GM23338 (cell line): ENCODE measurements around the gene RPS15. TPM values are rescaled to one million over a fixed set of nuclear protein-coding genes. Genes with fewer than 3 reads are reported as not detected.

ENCODE experiments used
- ATAC-seq: fragments of 200-7000 bp; cut with Tn5 transposase; 3 replicates; pipeline ENCODE4 v1.9.1; 2020
- DNase-seq: peaks from one replicate; pipeline ENCODE4 v3.0.0-alpha.2; 2015; ENCODE audit warnings: low spot score
- H2AFZ ChIP-seq: fragments of 200-600 bp; sonication (generic); 2 replicates; pipeline ENCODE4 v1.8.0; 2016; ENCODE audit warnings: antibody characterized with exemption, mild to moderate bottlenecking, moderate library complexity
- H3F3A ChIP-seq: fragments of 200-600 bp; sonication (generic); replicated peaks from 2 replicates; pipeline ENCODE4 v1.8.0; 2017; ENCODE audit warnings: antibody characterized with exemption, mixed run types, low read depth
- H3K27ac ChIP-seq: fragments of 200-600 bp; sonication (generic); 2 replicates; pipeline ENCODE4 v1.6.1; 2016; ENCODE audit warnings: low read depth
- H3K27me3 ChIP-seq: fragments of 200-600 bp; sonication (generic); 2 replicates; pipeline ENCODE4 v1.8.0; 2016; ENCODE audit warnings: mild to moderate bottlenecking, mixed run types, moderate library complexity; ENCODE audit not compliant: insufficient read depth
- H3K36me3 ChIP-seq: fragments of 200-600 bp; sonication (generic); 2 replicates; pipeline ENCODE4 v1.8.0; 2016; ENCODE audit warnings: mild to moderate bottlenecking; ENCODE audit not compliant: insufficient read depth
- H3K4me1 ChIP-seq: fragments of 200-600 bp; sonication (generic); 2 replicates; pipeline ENCODE4 v1.8.0; 2016; ENCODE audit warnings: mild to moderate bottlenecking, moderate library complexity; ENCODE audit not compliant: insufficient read depth
- H3K4me2 ChIP-seq: fragments of 200-600 bp; sonication (generic); 2 replicates; pipeline ENCODE4 v1.7.1; 2017; ENCODE audit warnings: mixed run types
- H3K4me3 ChIP-seq: fragments of 200-600 bp; sonication (generic); 2 replicates; pipeline ENCODE4 v1.6.1; 2016; ENCODE audit warnings: mixed run types
- H3K79me2 ChIP-seq: fragments of 200-600 bp; sonication (generic); replicated peaks from 2 replicates; pipeline ENCODE4 v1.8.0; 2017; ENCODE audit warnings: mild to moderate bottlenecking; ENCODE audit not compliant: insufficient read depth
- H3K9me2 ChIP-seq: fragments of 200-600 bp; sonication (generic); 2 replicates; pipeline ENCODE4 v1.8.0; 2017; ENCODE audit not compliant: insufficient read depth
- H4K20me1 ChIP-seq: fragments of 200-600 bp; sonication (generic); replicated peaks from 2 replicates; pipeline ENCODE4 v1.8.0; 2017; ENCODE audit warnings: mild to moderate bottlenecking; ENCODE audit not compliant: insufficient read depth
- H3K27ac Mint-ChIP-seq: 2 replicates; pipeline ENCODE4 v1.8.0; 2020; ENCODE audit warnings: inconsistent platforms, mild to moderate bottlenecking, moderate library complexity, mixed read lengths
- H3K27me3 Mint-ChIP-seq: 3 replicates; pipeline ENCODE4 v1.8.0; 2022; ENCODE audit warnings: low read depth, mild to moderate bottlenecking, moderate library complexity, mixed read lengths, inconsistent platforms; ENCODE audit not compliant: insufficient read depth, poor library complexity
- H3K36me3 Mint-ChIP-seq: 3 replicates; pipeline ENCODE4 v1.8.0; 2021; ENCODE audit warnings: low read depth, mild to moderate bottlenecking, inconsistent platforms, moderate library complexity, mixed read lengths
- H3K4me1 Mint-ChIP-seq: 3 replicates; pipeline ENCODE4 v1.8.0; 2020; ENCODE audit warnings: mild to moderate bottlenecking, inconsistent platforms, mixed read lengths
- H3K4me3 Mint-ChIP-seq: 3 replicates; pipeline ENCODE4 v1.8.0; 2021; ENCODE audit warnings: moderate library complexity, mild to moderate bottlenecking, inconsistent platforms, mixed read lengths
- H3K9me3 Mint-ChIP-seq: 3 replicates; pipeline ENCODE4 v1.8.0; 2020; ENCODE audit warnings: moderate library complexity, mild to moderate bottlenecking, inconsistent platforms, mixed read lengths
- EZH2 ChIP-seq: fragments of 200-600 bp; sonication (generic); IDR thresholded peaks from one replicate; pipeline ENCODE4 v1.8.0; 2017; ENCODE audit warnings: antibody characterized with exemption, mild to moderate bottlenecking, low read depth; ENCODE audit not compliant: unreplicated experiment
- EZH2phosphoT487 ChIP-seq: fragments of 200-600 bp; sonication (generic); IDR thresholded peaks from one replicate; pipeline ENCODE4 v1.8.1; 2018; ENCODE audit warnings: antibody characterized with exemption; ENCODE audit not compliant: unreplicated experiment
- JUNB ChIP-seq: IDR thresholded peaks from one replicate; pipeline ENCODE4 v1.6.1; 2016; ENCODE audit warnings: antibody characterized with exemption; ENCODE audit not compliant: unreplicated experiment
- NANOG ChIP-seq: IDR thresholded peaks from 2 replicates; pipeline ENCODE4 v1.6.1; 2016; ENCODE audit warnings: antibody characterized with exemption, borderline replicate concordance
- POLR2AphosphoS5 ChIP-seq: IDR thresholded peaks from 2 replicates; pipeline ENCODE4 v1.6.1; 2016; ENCODE audit warnings: antibody characterized with exemption, low read depth
- STAT1 ChIP-seq: IDR thresholded peaks from one replicate; pipeline ENCODE4 v1.6.1; 2016; ENCODE audit warnings: antibody characterized with exemption; ENCODE audit not compliant: unreplicated experiment
- ZNF114 ChIP-seq: fragments of 250-450 bp; sonication (Bioruptor Pico); IDR thresholded peaks from 2 replicates; pipeline ENCODE4 v1.5.0; 2020; ENCODE audit warnings: mild to moderate bottlenecking, moderate library complexity
- ZNF331 ChIP-seq: fragments of 250-450 bp; sonication (Bioruptor Pico); IDR thresholded peaks from 2 replicates; pipeline ENCODE4 v1.5.0; 2020; ENCODE audit warnings: low read depth, mild to moderate bottlenecking, moderate library complexity
- polyA plus RNA-seq: library from polyadenylated mRNA; unstranded; fragments of >200 nt; fragmentation: Nextera tagmentation; extraction: Ambion mirVana; gene quantifications from 2 replicates; pipeline ENCODE4 v1.2.1, GENCODE V29; 2016
- total RNA-seq: library from RNA; depleted of rRNA; stranded (reverse); fragments of >200 nt; shearing (Covaris generic); gene quantifications from 2 replicates; pipeline ENCODE4 v1.2.3, GENCODE V29; 2014
- TF ChIP-seq, protein P1 (sequence below), 2 experiments: fragments of 200-600 bp in 1 of 2; sonication (generic) in 1 of 2; conservative IDR thresholded peaks; 2 replicates each; pipeline versions ENCODE4 v1.5.1 to v1.6.1; 2016 to 2017; ENCODE audit warnings: antibody characterized with exemption in 2 of 2, low read depth in 2 of 2, mild to moderate bottlenecking in 2 of 2, moderate library complexity in 1 of 2
- TF ChIP-seq, protein P2 (sequence below): IDR thresholded peaks from 2 replicates; pipeline ENCODE4 v1.6.1; 2016; ENCODE audit warnings: antibody characterized with exemption
- TF ChIP-seq, protein P3 (sequence below): fragments of 250-450 bp; sonication (Bioruptor Pico); IDR thresholded peaks from 2 replicates; pipeline ENCODE4 v1.5.0; 2020; ENCODE audit warnings: mild to moderate bottlenecking, moderate library complexity

RPS15 gene
- total and polyA plus RNA-seq, 2 experiments from 2014 or later = 2,953 to 3,861 TPM

DNA sequence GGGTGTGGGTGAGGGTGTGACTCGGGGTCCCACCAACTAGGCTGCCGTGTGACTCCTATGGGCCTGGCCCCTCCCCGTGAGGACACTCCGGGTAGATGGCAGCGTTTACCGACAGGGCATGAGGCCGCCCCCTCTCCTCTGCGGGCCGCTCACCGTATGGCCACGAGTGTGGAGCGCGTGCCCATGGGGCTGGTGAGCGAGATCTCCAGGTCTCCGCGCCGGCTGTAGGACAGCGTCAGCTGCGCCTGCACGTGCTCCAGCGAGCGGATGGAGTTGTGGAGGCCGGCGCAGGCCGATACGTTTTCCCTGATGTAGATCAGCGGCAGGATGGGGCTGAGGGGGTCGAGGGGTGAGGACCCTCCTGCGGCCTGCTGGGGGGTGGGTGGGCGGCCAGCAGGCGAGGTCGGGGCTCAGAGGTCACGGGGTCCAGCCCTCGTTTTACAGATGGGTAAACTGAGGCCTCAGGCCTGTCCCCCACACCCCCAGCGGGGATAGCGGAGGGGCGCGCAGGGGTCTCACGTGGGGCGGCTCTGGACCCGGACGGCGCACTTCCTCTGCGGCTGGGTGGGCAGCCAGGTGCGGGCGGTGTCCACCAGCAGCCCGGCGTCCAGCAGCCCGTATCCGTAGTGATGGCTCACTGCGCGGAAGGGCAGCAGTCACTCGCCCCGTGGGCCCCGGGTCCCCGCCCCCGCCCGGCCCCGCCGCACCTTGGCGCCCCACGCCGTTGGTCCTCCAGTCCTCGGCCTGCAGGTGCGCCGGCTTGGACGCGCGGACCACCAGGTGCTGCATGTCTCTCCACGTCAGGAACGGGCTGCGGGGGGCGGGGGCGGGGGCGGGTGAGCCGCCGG is 45.2 kb downstream of the RPS15 start:
- Histone ChIP-seq H3K27ac (no peak overlapping the region), H3K79me2 (peaks cover 2% of the 10 kb centered on the region), H3K4me2 (no peak overlapping the region), H3K36me3 (no peaks in the 10 kb centered on the region), H3F3A (0 out of 2 replicates have a peak, but pooled peaks cover 5% of the 10 kb centered on the region), H3K27me3 (no peaks in the 10 kb centered on the region), H3K4me1 (peaks cover under 1% of the 10 kb centered on the region; the same call in 1 of the 2 replicates), H2AFZ (no peak overlapping the region), H3K9me2 (no peaks in the 10 kb centered on the region), H4K20me1 (no peaks in the 10 kb centered on the region; the same call in 1 of the 2 replicates), H3K4me3 (no peak overlapping the region)
- Mint-ChIP-seq H3K9me3 (no peaks in the 10 kb centered on the region; the same call in 2 of the 3 replicates), H3K4me1 (no peaks in the 10 kb centered on the region; the same call in 1 of the 3 replicates), H3K4me3 (no peak overlapping the region), H3K27me3 (peaks cover 7% of the 10 kb centered on the region), H3K36me3 (no peaks in the 10 kb centered on the region; the same call in 1 of the 3 replicates), H3K27ac (no peak overlapping the region)
- ATAC-seq (no peak), DNase-seq (no peak)
- TF ChIP-seq NANOG (no peak), EZH2phosphoT487 (no peak), ZNF114 (CRISPR knock-in tag) (no peak), ZNF331 (CRISPR knock-in tag) (no peak), POLR2AphosphoS5 (no peak), STAT1 (no peak)
- TF ChIP-seq, protein P1, sequence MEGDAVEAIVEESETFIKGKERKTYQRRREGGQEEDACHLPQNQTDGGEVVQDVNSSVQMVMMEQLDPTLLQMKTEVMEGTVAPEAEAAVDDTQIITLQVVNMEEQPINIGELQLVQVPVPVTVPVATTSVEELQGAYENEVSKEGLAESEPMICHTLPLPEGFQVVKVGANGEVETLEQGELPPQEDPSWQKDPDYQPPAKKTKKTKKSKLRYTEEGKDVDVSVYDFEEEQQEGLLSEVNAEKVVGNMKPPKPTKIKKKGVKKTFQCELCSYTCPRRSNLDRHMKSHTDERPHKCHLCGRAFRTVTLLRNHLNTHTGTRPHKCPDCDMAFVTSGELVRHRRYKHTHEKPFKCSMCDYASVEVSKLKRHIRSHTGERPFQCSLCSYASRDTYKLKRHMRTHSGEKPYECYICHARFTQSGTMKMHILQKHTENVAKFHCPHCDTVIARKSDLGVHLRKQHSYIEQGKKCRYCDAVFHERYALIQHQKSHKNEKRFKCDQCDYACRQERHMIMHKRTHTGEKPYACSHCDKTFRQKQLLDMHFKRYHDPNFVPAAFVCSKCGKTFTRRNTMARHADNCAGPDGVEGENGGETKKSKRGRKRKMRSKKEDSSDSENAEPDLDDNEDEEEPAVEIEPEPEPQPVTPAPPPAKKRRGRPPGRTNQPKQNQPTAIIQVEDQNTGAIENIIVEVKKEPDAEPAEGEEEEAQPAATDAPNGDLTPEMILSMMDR (conservative IDR thresholded peaks at IDR 0.05; ENCODE audit: low read depth in 2 of 2) = no peak

DNA sequence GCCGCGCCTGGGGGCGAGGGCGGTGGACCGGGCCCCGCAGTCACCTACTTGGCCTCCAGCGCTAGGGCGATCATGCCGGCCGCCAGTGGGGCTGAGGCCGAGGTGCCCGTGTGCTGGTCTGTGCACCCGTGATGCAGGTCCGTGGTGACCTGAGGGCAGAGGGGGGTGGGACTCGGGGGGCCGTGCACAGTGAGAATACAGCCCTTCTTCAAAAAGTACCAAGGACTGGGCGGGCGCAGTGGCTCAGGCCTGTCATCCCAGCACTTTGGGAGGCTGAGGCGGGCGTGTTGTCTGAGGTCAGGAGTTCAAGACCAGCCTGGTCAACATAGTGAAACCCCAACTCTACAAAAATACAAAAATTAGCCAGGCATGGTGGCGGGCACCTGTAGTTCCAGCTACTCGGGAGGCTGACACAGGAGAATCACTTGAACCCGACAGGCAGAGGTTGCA is 45.8 kb downstream of the RPS15 start:
- Histone ChIP-seq H3K36me3 (no peaks in the 10 kb centered on the region), H3K79me2 (no peaks in the 10 kb centered on the region), H4K20me1 (no peaks in the 10 kb centered on the region), H3K9me2 (no peaks in the 10 kb centered on the region), H3K4me2 (no peak overlapping the region), H3K4me1 (no peaks in the 10 kb centered on the region), H3K27ac (no peak overlapping the region), H2AFZ (no peak overlapping the region), H3K4me3 (no peak overlapping the region), H3K27me3 (no peaks in the 10 kb centered on the region), H3F3A (0 out of 2 replicates have a peak, but pooled peaks cover 5% of the 10 kb centered on the region)
- Mint-ChIP-seq H3K27me3 (peaks cover 8% of the 10 kb centered on the region), H3K4me3 (no peak overlapping the region), H3K36me3 (no peaks in the 10 kb centered on the region; the same call in 1 of the 3 replicates), H3K27ac (no peak overlapping the region), H3K9me3 (no peaks in the 10 kb centered on the region; the same call in 2 of the 3 replicates), H3K4me1 (no peaks in the 10 kb centered on the region; the same call in 2 of the 3 replicates)
- no peak for DNase-seq
- ATAC-seq = no peak
- TF ChIP-seq ZNF331 (CRISPR knock-in tag) (no peak), ZNF114 (CRISPR knock-in tag) (no peak), NANOG (no peak), JUNB (no peak), EZH2 (no peak)
- TF ChIP-seq, protein P2, sequence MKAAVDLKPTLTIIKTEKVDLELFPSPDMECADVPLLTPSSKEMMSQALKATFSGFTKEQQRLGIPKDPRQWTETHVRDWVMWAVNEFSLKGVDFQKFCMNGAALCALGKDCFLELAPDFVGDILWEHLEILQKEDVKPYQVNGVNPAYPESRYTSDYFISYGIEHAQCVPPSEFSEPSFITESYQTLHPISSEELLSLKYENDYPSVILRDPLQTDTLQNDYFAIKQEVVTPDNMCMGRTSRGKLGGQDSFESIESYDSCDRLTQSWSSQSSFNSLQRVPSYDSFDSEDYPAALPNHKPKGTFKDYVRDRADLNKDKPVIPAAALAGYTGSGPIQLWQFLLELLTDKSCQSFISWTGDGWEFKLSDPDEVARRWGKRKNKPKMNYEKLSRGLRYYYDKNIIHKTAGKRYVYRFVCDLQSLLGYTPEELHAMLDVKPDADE = no peak
- TF ChIP-seq, protein P3, sequence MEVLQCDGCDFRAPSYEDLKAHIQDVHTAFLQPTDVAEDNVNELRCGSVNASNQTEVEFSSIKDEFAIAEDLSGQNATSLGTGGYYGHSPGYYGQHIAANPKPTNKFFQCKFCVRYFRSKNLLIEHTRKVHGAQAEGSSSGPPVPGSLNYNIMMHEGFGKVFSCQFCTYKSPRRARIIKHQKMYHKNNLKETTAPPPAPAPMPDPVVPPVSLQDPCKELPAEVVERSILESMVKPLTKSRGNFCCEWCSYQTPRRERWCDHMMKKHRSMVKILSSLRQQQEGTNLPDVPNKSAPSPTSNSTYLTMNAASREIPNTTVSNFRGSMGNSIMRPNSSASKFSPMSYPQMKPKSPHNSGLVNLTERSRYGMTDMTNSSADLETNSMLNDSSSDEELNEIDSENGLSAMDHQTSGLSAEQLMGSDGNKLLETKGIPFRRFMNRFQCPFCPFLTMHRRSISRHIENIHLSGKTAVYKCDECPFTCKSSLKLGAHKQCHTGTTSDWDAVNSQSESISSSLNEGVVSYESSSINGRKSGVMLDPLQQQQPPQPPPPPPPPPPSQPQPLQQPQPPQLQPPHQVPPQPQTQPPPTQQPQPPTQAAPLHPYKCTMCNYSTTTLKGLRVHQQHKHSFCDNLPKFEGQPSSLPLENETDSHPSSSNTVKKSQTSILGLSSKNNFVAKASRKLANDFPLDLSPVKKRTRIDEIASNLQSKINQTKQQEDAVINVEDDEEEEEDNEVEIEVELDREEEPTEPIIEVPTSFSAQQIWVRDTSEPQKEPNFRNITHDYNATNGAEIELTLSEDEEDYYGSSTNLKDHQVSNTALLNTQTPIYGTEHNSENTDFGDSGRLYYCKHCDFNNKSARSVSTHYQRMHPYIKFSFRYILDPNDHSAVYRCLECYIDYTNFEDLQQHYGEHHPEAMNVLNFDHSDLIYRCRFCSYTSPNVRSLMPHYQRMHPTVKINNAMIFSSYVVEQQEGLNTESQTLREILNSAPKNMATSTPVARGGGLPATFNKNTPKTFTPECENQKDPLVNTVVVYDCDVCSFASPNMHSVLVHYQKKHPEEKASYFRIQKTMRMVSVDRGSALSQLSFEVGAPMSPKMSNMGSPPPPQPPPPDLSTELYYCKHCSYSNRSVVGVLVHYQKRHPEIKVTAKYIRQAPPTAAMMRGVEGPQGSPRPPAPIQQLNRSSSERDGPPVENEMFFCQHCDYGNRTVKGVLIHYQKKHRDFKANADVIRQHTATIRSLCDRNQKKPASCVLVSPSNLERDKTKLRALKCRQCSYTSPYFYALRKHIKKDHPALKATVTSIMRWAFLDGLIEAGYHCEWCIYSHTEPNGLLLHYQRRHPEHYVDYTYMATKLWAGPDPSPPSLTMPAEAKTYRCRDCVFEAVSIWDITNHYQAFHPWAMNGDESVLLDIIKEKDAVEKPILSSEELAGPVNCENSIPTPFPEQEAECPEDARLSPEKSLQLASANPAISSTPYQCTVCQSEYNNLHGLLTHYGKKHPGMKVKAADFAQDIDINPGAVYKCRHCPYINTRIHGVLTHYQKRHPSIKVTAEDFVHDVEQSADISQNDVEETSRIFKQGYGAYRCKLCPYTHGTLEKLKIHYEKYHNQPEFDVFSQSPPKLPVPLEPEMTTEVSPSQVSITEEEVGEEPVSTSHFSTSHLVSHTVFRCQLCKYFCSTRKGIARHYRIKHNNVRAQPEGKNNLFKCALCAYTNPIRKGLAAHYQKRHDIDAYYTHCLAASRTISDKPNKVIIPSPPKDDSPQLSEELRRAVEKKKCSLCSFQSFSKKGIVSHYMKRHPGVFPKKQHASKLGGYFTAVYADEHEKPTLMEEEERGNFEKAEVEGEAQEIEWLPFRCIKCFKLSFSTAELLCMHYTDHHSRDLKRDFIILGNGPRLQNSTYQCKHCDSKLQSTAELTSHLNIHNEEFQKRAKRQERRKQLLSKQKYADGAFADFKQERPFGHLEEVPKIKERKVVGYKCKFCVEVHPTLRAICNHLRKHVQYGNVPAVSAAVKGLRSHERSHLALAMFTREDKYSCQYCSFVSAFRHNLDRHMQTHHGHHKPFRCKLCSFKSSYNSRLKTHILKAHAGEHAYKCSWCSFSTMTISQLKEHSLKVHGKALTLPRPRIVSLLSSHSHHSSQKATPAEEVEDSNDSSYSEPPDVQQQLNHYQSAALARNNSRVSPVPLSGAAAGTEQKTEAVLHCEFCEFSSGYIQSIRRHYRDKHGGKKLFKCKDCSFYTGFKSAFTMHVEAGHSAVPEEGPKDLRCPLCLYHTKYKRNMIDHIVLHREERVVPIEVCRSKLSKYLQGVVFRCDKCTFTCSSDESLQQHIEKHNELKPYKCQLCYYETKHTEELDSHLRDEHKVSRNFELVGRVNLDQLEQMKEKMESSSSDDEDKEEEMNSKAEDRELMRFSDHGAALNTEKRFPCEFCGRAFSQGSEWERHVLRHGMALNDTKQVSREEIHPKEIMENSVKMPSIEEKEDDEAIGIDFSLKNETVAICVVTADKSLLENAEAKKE (CRISPR knock-in tag) = no peak
